G401.6 (cell line): ENCODE data around the gene RXFP4.
"Not testable (repeated sequence)": the region's sequence is repeated elsewhere in the genome, so short reads cannot be mapped to it uniquely, and the experiment has no call there.

Experiments used
- FAIRE-seq: peaks from 2 replicates; lab custom pipeline; 2012; peaks lifted over from hg19 to GRCh38; lab: Jason Lieb, UNC

Gene RXFP4

GRCh38 chr1:155978325-155978972, 37.0 kb downstream of the RXFP4 start, which contains the start of gene ARHGEF2:
Gene ARHGEF2, minus strand, starts transcription at chr1:155978547. Its CDS starts 120 bp downstream, at chr1:155978427.
- FAIRE-seq, result no peak

GRCh38 chr1:155978973-155979429, 37.6 kb downstream of the RXFP4 start:
- no peak for FAIRE-seq

- FAIRE-seq, result no peak
Measured at GRCh38 chr1:155979597-155980343, 38.3 kb downstream of the RXFP4 start.

- FAIRE-seq, result no peak
Measured at GRCh38 chr1:155981266-155982088, 40.0 kb downstream of the RXFP4 start.

GRCh38 chr1:155982106-155982505, 40.7 kb downstream of the RXFP4 start:
- FAIRE-seq, result no peak

- FAIRE-seq, result no peak
Measured at GRCh38 chr1:155983191-155984024, 42.0 kb downstream of the RXFP4 start.

- FAIRE-seq, result no peak
Measured at GRCh38 chr1:155984341-155984740, 42.9 kb downstream of the RXFP4 start.

- FAIRE-seq, result not testable (repeated sequence)
Measured at GRCh38 chr1:155984903-155985645, 43.6 kb downstream of the RXFP4 start.

GRCh38 chr1:155989242-155990004, 48.0 kb downstream of the RXFP4 start:
- FAIRE-seq, result no peak

- no peak for FAIRE-seq
Measured at GRCh38 chr1:155990005-155990739, 48.7 kb downstream of the RXFP4 start.
